HL-60 (cell line): Measurements from ENCODE around the gene SCAP.

Experiments used
- DNase-seq, 2 experiments: peaks; one replicate each; pipeline ENCODE4 v3.0.0-alpha.2; 2010 to 2020; ENCODE audit warnings: low read depth in 1 of 2, low spot score in 1 of 2
- H3K27ac ChIP-seq: fragments of 250-450 bp; sonication (Bioruptor Pico); replicated peaks from 2 replicates; pipeline ENCODE4 v1.5.1; 2020; ENCODE audit warnings: mild to moderate bottlenecking, moderate library complexity
- H3K27me3 ChIP-seq: fragments of 250-450 bp; sonication (Bioruptor Pico); 2 replicates; pipeline ENCODE4 v1.5.1; 2021; ENCODE audit warnings: mild to moderate bottlenecking, moderate library complexity; ENCODE audit not compliant: insufficient read depth, poor library complexity, severe bottlenecking
- H3K4me3 ChIP-seq: replicated peaks from 2 replicates; pipeline ENCODE4 v1.5.1; 2011; ENCODE audit warnings: mild to moderate bottlenecking, control low read depth, low read length; ENCODE audit not compliant: insufficient read depth
- CTCF ChIP-seq: IDR thresholded peaks from one replicate; pipeline ENCODE4 v1.5.1; 2011; ENCODE audit warnings: low read length, control low read depth, inconsistent platforms; ENCODE audit not compliant: insufficient read depth
- GABPA ChIP-seq: IDR thresholded peaks from 2 replicates; pipeline ENCODE4 v1.6.1; 2012; ENCODE audit warnings: low read depth
- POLR2AphosphoS5 ChIP-seq: IDR thresholded peaks from 2 replicates; pipeline ENCODE4 v1.6.1; 2012; ENCODE audit warnings: low read depth
- REST ChIP-seq: IDR thresholded peaks from 2 replicates; pipeline ENCODE4 v1.6.1; 2012; ENCODE audit warnings: low read depth; ENCODE audit not compliant: insufficient replicate concordance
- SPI1 ChIP-seq: IDR thresholded peaks from 2 replicates; pipeline ENCODE4 v1.6.1; 2012; ENCODE audit warnings: low read depth, mild to moderate bottlenecking, borderline replicate concordance

Gene SCAP

DNA sequence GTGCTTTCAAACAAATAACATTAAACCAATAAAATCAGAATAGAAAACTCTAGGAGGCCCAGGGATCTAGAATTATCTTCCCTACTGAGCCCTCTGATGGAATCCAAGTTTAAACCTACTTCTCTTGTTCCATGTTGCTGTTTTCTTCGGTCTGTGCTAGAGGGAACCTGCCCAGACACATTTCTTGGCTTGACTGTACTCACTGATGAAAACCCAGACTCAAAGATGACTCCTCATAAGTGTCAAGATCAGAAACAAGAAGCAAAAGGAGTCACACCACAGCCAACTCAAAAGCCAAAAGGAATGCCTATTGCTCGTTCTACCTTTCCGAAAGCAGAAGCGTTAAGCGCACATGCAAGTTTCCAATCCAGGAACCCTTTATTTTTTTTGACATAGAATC is 31.6 kb downstream of the SCAP start:
- no peaks in the 10 kb centered on the region for H3K27me3 ChIP-seq
- no peak overlapping the region for H3K4me3 ChIP-seq
- H3K27ac ChIP-seq = no peak overlapping the region
- no peak for TF ChIP-seq CTCF
- TF ChIP-seq POLR2AphosphoS5 = no peak
- TF ChIP-seq GABPA = no peak
- no peak for TF ChIP-seq SPI1
- TF ChIP-seq REST = no peak
- no peak for DNase-seq

DNA sequence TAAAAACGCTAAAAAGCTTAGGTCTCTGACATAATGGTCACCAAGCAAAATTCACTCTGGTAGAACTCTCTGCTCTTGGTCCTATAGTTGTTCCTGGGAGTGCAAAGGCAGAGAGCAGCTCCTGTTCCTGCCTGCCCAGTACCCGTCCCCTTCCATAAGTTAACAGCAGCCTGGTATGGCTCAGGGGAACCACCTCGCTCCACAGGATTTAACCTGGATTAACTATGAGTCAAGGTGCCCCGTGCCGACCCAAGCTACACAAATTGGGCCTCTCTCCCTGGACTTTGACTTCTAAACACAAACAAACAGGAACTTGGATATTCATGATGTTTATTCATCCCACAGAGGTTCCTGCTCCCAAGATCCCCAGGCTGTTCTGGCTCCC is 32.1 kb downstream of the SCAP start:
- no peaks in the 10 kb centered on the region for H3K27me3 ChIP-seq
- no peak overlapping the region for H3K4me3 ChIP-seq
- TF ChIP-seq REST (no peak), GABPA (no peak), POLR2AphosphoS5 (no peak), SPI1 (no peak), CTCF (no peak)
- DNase-seq = no peak
- no peak overlapping the region for H3K27ac ChIP-seq

GRCh38 chr3:47441796-47442551 is 33.8 kb downstream of the SCAP start:
- H3K27me3 ChIP-seq = no peaks in the 10 kb centered on the region
- H3K4me3 ChIP-seq = no peak overlapping the region
- TF ChIP-seq CTCF (no peak), GABPA (no peak), POLR2AphosphoS5 (no peak), REST (no peak), SPI1 (no peak)
- H3K27ac ChIP-seq = no peak overlapping the region
- DNase-seq = no peak
